Measurements from ENCODE around the gene LRRC23. TPM values are rescaled to one million over a fixed set of nuclear protein-coding genes. Genes with fewer than 3 reads are reported as not detected.

Gene LRRC23
- total RNA-seq, 1 donor from 2014 or later, result 5.7 TPM

- H3K36me3 Mint-ChIP-seq (ENCODE audit: low read depth, unreplicated experiment), result peaks cover 22% of the 10 kb centered on the region
- peaks cover 68% of the 10 kb centered on the region for H3K4me1 Mint-ChIP-seq (ENCODE audit: unreplicated experiment)
- peak overlapping the region; percentile 99 for H3K4me3 Mint-ChIP-seq (ENCODE audit: unreplicated experiment)
- no peak for TF ChIP-seq CTCF (IDR thresholded peaks at IDR 0.05; ENCODE audit: unreplicated experiment)
- peak; percentile 53 for DNase-seq (ENCODE audit: low spot score)
- H3K27me3 Mint-ChIP-seq (ENCODE audit: unreplicated experiment), result peaks cover 28% of the 10 kb centered on the region
- H3K9me3 Mint-ChIP-seq (ENCODE audit: unreplicated experiment), result no peaks in the 10 kb centered on the region
- peak overlapping the region; percentile 97 for H3K27ac Mint-ChIP-seq (ENCODE audit: unreplicated experiment)
Observed at GRCh38 chr12:6925540-6926279, 21.1 kb downstream of the LRRC23 start.

- H3K9me3 Mint-ChIP-seq (ENCODE audit: unreplicated experiment), result no peaks in the 10 kb centered on the region
Observed at GRCh38 chr12:6927379-6928021, 22.9 kb downstream of the LRRC23 start, which contains the start of gene ATN1. ATN1 (plus strand) TSS chr12:6927959; CDS start chr12:6934002, 6,043 bp downstream.

GRCh38 chr12:6928022-6928702, 23.5 kb downstream of the LRRC23 start:
- DNase-seq (ENCODE audit: low spot score), result no peak
- Mint-ChIP-seq H3K4me1 (ENCODE audit: unreplicated experiment) (peaks cover 73% of the 10 kb centered on the region), H3K4me3 (ENCODE audit: unreplicated experiment) (peak overlapping the region; percentile 100), H3K9me3 (ENCODE audit: unreplicated experiment) (no peaks in the 10 kb centered on the region), H3K27ac (ENCODE audit: unreplicated experiment) (peak overlapping the region; percentile 94), H3K36me3 (ENCODE audit: low read depth, unreplicated experiment) (peaks cover 30% of the 10 kb centered on the region), H3K27me3 (ENCODE audit: unreplicated experiment) (peaks cover 30% of the 10 kb centered on the region)
- no peak for TF ChIP-seq CTCF (IDR thresholded peaks at IDR 0.05; ENCODE audit: unreplicated experiment)

More at GRCh38 chr12:6927379-6928021, 22.9 kb downstream of the LRRC23 start, which contains the start of gene ATN1:
- peaks cover 33% of the 10 kb centered on the region for H3K27me3 Mint-ChIP-seq (ENCODE audit: unreplicated experiment)
- H3K4me1 Mint-ChIP-seq (ENCODE audit: unreplicated experiment), result peaks cover 74% of the 10 kb centered on the region
- peak; percentile 75 for DNase-seq (ENCODE audit: low spot score)
- H3K27ac Mint-ChIP-seq (ENCODE audit: unreplicated experiment), result peak within 1 kb of the TSS; percentile 97
- H3K36me3 Mint-ChIP-seq (ENCODE audit: low read depth, unreplicated experiment), result peaks cover 30% of the 10 kb centered on the region
- no peak for TF ChIP-seq CTCF (IDR thresholded peaks at IDR 0.05; ENCODE audit: unreplicated experiment)
- peak within 1 kb of the TSS; percentile 100 for H3K4me3 Mint-ChIP-seq (ENCODE audit: unreplicated experiment)

DNA sequence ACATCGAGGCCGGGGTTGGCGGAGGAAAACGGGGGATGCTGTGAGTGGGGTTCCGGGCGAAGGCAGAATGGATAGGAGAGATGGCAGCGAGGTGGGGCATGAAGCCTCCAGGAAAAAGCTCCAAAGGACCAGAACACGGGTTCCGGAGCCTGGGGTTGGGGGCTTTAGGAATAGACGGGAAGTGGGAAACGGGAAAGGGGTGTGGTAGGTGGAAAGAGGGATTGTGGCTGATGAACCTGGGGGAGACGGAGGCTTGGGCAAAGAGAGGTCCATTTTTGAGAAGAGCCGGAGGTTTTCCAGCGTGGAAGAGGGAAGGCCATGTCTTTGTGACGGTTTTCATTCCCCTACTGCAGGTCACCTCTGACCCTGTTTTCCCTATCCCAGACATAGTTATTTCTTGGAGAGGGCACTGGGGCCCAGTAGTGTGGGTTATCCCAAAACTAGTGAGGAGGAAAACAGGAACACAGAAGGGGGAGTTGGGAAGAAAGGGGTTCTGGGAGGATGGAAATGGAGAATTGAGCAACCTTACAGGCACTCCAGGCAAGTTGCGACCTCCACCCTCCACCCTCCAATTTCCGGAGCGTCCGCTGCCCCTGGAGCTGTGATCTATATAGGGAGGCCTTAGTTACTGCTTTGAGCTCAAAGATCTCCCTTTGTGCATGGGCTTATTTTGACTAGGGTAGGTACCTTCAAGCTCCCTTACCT, 24.2 kb downstream of the LRRC23 start:
- TF ChIP-seq CTCF (IDR thresholded peaks at IDR 0.05; ENCODE audit: unreplicated experiment), result no peak
- Mint-ChIP-seq H3K27ac (ENCODE audit: unreplicated experiment) (peak overlapping the region; percentile 94), H3K4me1 (ENCODE audit: unreplicated experiment) (peaks cover 74% of the 10 kb centered on the region), H3K36me3 (ENCODE audit: low read depth, unreplicated experiment) (peaks cover 33% of the 10 kb centered on the region), H3K4me3 (ENCODE audit: unreplicated experiment) (peak overlapping the region; percentile 100), H3K27me3 (ENCODE audit: unreplicated experiment) (peaks cover 30% of the 10 kb centered on the region), H3K9me3 (ENCODE audit: unreplicated experiment) (no peaks in the 10 kb centered on the region)
- no peak for DNase-seq (ENCODE audit: low spot score)

Data from endothelial cell (in vitro differentiated cells).